ENCODE measurements around the gene SPARCL1.
"Not testable (repeated sequence)": the region's sequence is repeated elsewhere in the genome, so short reads cannot be mapped to it uniquely, and the experiment has no call there.

The SPARCL1 gene, protein sequence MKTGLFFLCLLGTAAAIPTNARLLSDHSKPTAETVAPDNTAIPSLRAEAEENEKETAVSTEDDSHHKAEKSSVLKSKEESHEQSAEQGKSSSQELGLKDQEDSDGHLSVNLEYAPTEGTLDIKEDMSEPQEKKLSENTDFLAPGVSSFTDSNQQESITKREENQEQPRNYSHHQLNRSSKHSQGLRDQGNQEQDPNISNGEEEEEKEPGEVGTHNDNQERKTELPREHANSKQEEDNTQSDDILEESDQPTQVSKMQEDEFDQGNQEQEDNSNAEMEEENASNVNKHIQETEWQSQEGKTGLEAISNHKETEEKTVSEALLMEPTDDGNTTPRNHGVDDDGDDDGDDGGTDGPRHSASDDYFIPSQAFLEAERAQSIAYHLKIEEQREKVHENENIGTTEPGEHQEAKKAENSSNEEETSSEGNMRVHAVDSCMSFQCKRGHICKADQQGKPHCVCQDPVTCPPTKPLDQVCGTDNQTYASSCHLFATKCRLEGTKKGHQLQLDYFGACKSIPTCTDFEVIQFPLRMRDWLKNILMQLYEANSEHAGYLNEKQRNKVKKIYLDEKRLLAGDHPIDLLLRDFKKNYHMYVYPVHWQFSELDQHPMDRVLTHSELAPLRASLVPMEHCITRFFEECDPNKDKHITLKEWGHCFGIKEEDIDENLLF
- 0 reads per million in 2 donors for total RNA-seq

DNA sequence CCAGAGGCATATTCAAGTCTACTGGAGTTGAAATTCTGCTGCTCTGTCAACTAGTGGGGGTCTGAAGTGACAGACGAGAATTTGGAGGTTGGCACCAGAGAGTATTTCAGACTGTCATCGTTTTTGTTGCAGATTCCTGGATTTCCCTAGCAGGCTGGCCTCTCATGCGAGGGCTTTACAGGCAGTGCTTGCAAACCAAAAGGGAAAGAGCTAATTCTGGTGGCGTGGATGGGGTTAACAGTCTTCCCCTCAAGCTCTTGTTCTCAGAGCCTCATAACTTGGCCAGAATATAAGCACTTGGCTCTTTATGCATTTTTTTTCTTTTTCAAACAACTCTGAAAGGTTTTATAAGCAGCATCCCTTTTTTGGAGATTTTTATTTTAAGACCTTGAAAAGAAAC lies at the start of gene SPARCL1:
TSS of gene SPARCL1 (minus strand) at position 190 of the 400 bp plus-strand sequence. CDS start 29,802 bp downstream, outside the sequence.
- DNase-seq: no peak

DNA sequence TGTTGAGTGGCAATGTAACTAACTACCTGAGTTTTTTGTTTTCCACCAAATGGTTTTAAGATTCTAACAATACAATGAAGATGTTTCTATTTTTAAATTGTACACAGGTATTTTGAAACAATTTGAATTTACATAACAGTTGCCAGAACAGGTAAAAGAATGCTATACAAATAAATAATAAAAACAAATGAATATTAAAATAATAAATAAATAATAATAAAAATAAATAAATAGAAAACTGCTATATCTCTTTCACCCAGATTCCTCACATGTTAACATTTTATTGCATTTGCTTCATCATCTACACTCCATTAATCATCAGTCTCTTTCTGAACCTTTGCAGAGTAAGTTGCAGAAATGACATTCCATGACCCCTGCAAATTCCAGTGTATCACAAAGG lies 46.8 kb upstream of the SPARCL1 start:
- no peak for DNase-seq

DNA sequence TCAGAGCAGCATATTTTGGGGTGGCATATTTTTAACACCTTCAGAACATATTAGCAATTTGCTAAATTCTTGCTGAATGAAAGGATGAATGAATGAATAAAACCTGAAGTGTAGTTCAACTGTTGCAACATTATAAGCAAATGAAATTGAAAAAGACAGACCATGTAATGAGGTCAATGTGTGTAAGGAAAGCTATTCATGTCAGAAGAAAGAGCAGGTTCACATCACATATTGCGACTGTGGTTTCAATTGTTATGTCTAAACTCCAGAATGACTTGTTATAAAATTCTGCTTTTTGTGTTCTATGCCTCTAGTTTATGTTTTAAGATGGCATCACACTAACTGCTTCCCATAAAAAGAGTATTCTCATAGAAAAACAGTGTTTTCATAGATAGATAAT lies 46.2 kb upstream of the SPARCL1 start:
- DNase-seq: peak in 1 of 5 experiments; percentile 40

DNA sequence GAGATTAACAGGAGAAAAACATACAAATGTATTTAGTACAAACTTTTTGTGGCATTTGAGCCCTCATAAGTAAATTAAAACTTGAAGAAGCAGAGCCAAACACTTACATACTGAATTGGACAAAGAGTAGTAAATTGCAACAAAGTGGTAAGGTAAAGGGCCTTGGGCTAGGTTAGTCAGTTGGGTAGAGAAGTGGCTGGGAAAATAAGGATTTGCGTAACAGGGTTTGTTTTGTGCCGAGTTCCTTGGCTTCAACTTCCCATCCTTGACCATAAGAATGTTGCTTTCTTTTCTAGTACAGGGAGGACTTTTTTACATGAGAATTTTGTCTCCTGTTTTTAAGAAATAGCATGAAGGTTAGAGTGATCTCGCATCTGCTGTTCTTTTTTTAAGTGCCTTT lies 45.8 kb upstream of the SPARCL1 start:
- no peak for DNase-seq

DNA sequence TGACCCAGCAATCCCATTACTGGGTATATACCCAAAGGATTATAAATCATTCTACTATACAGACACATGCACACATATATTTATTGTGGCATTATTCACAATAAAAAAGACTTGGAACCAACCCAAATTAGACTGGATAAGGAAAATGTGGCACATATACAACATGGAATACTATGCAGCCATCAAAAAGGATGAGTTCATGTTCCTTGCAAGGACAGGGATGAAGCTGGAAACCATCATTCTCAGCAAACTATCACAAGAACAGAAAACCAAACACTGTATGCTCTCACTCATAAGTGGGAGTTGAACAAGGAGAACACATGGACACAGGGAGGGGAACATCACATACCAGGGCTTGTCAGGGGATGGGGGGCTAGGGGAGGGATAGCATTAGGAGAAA lies 45.2 kb upstream of the SPARCL1 start:
- DNase-seq: not testable (repeated sequence)

DNA sequence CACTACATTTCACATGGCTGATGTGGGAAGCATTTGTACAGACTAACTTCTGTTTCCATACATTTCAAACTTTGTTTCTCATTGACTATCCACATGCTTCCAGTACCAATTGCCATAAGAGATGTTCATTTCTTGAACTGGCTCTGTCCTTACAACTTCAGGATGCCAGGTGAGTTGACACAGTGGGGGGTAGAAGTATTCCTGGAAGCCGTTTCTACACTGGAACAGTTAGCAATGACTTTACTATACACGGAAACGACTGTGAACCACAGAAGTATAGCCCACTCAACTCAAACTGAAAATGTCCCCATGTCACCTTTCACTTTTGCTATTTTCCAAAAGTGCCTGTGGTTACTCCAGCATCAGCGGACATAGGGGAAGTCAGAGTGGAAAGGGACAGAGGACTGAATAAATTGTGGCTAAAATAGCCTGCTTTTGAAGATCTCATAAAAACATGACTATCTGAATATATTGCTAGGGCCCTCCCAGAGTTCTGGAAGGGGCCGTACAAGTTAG lies 41.2 kb upstream of the SPARCL1 start:
- DNase-seq: peak in 1 of 5 experiments; percentile 30

DNA sequence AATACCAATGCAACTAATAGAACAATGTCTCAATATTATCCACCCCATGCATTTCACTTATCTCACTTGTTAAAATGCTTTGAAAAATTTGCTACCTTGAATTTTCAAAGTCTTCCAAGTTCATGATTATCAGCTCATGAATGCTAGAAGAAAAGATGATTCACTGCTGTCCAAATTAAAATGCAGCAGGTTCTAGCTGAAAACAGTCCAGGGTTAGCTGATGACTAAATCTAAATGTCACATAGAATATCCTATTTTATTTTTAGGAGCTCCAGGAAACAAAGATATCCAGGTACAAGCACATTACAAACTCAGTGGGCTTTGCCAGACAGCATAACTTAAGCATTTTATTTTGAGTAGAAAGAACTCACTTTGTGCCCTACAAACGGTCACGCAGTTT lies 38.0 kb upstream of the SPARCL1 start:
- DNase-seq: no peak

DNA sequence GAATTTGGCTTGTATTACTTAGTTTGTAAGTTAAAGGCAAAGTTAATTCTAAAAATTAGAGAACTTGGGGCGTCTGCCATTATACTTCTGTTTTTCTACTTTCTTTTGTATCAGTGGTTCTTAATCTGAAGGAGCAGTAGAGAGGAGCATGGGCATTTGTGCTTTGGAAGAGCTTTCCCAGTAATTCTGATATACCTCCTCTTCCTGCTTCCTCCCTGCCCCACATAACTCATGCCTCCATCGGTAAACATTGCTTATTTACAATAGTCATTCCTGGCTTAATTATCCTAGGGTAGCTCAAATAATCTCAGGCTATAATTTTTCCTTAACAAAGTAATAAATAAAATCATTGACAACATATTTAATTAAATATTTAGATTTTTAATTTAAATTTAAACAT lies 37.1 kb upstream of the SPARCL1 start:
- DNase-seq: no peak

DNA sequence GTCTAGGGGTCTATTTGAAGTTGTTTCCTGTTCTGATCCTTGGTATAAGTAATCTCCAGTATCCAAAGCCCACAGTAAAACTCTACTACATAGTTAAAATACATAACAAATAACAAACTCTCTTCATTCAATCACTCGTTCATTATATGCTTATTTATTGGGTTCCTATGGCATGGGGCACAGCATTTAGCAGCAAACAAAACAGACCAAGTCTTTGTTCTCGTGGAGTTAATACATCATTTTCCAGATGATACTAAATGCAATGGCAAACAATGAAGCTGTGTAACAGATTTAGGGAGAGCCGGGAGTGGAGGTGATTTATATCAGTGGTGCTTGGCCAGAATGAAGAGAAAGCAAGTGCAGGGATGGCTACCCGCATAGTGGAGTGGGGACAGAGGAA lies 36.6 kb upstream of the SPARCL1 start:
- no peak for DNase-seq

DNA sequence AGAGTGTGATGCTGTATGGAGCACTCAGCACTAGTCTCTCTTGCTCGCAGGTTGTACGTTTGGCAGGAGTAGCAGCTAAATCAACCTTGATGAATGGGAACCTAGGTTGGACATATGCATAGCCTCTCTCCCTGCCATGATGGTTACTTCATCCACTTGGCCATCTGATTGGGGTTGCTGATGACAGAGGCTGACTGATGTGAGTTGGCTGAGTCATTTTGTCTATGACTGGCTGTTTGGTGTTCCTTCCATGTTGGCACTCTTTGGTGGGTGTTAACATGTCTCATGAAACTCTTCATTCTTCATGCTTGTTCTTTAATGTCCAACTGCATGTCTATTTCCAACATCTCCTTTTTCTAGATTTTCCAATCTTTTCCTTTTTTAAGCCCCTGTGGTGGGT lies 31.6 kb upstream of the SPARCL1 start:
- DNase-seq: peak in 1 of 5 experiments; percentile 44

DNA sequence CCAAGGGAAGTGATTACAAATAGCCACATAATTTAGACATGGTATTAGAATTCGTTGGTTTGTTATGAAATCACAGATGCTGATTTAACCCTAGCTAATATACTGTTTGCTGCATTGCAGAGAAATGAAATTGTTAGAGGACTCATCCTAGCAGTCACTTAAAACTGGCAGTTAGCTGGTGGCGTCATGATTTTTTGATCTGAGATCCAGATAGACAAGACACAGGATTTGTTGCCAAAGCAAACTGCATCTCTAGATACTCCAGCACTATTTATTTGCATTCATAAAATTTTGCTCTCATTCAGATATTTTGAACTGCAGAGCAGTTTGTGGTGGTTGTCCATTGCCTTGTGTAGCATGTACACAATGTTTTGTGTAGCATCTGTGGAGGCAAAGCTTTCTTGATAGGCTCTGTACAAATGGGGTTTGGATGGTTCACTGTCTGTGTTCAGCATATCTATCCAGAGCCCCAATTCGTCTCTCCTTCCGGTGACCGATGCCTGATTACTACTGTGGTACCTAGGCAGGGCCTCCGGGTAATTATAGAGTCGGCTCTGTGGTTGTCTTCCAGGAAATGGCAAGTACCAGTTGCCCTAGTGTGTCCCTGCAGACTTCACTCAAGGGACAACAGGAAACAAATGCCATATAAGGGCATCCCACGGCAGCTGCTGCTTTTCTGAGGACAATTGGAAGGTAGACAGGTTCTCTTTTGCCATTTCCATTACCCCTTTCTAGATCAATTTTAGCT lies 30.1 kb upstream of the SPARCL1 start:
- peak in 3 of 5 experiments; percentile 5 to 97 (median 20) for DNase-seq

DNA sequence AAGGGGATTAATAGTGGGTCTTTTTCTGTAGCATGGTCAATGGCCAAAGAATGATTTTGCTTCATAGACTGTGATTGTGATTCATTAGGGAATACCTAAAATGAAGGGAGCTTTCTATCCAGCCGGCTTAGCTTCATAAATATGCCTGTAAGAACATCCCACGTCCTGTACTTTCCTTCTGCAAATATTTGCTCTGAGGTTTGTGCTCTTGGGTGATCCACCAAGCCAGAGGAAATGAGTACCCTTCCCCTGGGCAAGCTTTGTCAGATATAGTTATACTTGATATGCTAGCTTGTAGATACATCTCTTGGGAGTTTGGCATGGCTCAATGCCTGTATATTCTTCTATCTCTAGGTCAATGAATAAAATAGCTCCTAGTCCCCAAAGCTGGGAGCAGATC lies 28.2 kb upstream of the SPARCL1 start:
- DNase-seq: no peak

DNA sequence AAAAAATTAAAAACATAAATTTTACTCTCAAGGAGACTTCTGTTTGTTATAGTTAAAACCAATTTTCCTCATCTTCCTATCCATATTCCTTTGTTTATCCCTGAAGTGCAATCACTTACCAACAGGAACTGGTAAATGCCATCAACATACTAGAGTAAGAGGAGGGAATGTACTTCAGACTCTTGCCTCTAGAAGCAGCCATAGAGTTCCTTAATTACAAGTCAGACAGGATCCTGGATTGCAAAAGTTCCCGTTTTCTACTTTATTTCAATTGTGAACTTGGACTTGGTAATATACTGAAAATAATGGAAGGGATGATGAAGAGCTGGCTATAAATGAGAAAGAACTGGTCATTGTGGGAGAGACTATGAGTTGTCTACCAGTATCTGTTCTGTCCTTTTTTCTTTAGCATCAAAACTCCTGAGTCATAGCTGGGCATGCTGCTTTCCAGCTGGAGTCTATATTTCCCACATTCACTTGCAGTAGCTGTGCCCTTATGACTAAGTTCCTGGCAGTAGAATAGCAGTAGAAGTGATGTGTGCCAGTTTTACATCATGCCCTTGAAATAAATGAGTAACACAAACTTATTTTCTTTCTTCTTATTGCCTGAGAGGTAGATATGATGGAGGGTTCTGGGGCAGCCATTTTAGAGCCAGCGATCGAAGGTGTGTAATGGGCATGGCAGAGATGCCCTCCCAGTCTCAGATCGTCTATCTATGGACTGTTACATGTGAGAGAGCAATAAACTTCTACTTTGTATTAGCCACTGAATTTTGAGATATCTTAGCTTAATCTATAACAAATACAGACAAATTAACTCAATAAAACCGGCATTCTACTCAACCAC lies 26.8 kb upstream of the SPARCL1 start:
- peak in 1 of 5 experiments; percentile 58 for DNase-seq

DNA sequence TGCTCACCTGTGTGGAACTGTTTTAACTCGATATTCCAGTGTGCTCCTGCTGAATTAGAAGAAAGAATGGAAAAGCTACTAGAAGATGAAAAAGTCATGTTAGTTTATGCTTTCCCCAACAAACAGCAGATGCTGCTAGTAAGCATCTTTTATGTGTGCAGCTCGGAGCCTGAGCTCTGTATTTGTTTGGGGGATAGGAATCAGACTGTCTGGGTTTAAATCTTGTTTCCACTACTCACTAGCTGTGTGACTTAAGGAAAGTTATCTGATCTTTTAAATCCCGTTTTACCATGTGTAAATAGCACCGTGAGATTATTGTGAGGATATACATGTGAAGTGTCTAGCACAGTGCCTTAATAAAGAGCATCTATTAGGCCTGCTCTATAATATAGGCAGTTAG lies 24.0 kb upstream of the SPARCL1 start:
- no peak for DNase-seq

DNA sequence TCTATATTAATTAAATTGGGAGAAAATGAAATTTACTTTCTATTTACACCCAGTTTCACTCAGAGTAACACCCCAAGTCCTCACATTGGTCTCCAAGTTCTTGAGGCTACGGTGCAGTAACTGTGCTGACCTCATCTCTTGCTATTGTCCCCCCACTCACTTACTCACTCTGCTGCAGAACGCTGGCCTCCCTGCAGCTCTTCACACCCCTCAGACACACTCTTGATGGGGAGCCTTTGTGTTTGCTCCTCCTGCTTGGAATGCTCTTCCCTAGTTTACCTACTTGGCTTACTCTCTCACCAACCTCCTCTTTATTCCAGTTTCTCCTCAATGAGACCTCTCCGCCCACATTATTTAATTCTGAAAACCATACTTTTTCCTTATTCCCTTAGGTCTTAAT lies 22.2 kb upstream of the SPARCL1 start:
- no peak for DNase-seq

DNA sequence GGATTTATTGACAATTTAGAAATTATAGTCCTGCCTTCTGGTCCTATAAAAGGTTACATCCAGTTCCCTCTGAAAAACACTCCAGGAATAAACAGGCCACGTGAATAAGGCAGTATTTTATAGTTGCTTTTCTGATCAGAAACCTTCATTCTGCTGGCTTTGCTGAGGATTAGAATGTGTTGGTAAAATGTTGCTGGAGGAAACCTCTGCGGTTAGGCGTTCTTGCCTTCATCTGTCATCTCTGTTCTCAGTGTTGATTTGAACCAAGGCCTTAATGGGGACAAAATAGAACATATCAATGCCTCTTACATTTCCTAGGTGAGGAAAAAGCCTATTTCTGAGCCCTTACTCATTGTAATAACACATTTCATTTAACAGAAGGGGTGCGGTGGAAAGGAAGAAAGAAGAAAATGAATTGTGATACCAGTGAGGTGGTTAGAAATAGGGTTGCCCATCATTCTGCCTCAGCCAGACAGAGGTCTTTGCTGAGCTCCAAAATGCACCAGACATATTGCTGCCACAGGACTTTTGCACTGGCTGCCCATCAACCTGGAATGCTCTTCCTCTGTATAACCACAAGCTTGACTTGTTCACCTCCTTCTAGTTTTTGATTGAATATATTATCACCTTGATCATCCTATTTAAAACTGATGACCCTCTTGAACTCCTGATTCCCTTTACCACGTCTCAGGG lies 18.0 kb upstream of the SPARCL1 start:
- no peak for DNase-seq

DNA sequence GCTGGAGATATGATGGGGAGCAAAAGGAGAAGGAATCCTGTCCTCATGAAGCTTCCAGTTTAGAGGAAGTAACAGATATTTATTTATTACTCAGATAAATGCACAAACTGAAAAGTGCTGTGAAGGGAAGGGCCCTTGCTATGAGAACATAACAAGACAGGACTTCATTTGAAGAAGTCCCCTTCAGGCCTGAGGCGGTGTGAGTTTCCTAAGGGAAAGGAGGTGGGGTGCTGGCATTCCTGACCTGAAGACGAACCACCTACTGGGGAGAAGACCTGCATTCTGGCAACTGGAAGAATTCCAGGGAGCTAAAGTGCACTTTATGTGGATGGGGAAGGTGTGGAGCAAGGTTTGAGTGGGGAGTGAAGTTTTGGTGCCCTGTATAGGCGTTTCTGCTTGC lies 15.9 kb upstream of the SPARCL1 start:
- no peak for DNase-seq

DNA sequence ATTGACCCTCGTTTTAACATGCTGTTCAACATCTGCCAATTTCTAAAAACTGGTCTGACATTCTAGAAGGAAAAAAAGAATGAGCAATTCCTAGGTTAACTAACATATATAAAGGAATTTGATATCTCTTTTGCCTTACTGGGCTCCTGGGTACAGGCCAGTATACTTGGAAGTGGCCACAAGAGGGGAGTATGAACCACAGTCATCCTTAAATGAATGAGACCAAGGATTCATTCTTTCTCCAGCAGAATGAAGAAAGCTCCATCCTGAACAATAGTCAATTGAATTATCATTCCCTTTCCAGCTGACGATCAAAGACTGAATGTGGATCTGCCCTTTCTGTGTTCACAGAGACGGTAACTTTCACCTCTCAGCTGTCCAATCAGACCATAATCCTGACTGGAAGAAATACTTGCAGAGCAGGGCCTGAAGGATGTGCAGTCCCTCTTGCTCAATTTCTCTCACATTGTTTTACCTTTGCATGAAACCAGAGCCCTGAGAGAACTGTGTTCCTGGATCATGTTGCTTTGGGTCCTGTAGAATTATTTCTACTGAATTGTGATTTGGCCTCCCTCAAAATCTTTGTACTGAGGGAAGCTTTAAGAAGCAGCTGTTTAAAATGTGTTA lies 14.8 kb upstream of the SPARCL1 start:
- peak in 1 of 5 experiments; percentile 25 for DNase-seq

DNA sequence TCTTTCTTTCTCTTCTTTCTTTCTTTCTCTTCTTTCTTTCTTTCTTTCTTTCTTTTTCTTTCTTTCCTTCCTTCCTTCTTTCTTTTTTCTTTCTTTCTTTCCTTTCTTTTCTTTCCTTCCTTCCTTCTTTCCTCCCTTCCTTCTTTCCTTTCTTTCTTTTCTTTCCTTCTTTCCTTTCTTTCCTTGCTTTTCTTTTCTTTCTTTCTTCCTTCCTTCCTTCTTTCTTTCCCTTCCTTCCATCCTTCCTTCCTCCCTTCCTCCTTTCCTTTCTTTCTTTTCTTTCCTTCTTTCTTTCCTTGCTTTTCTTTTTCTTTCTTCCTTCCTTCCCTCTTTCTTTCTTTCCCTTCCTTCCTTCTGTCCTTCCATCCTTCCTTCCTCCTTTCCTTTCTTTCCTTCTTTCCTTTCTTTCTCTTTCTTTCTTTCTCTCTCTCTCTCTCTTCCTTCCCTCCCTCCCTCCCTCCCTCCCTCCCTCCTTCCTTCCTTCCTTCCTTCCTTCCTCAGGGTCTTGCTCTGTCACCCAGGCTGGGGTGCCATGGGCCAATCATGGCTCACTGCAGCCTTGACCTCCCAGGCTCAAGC lies 13.6 kb upstream of the SPARCL1 start:
- no peak for DNase-seq

DNA sequence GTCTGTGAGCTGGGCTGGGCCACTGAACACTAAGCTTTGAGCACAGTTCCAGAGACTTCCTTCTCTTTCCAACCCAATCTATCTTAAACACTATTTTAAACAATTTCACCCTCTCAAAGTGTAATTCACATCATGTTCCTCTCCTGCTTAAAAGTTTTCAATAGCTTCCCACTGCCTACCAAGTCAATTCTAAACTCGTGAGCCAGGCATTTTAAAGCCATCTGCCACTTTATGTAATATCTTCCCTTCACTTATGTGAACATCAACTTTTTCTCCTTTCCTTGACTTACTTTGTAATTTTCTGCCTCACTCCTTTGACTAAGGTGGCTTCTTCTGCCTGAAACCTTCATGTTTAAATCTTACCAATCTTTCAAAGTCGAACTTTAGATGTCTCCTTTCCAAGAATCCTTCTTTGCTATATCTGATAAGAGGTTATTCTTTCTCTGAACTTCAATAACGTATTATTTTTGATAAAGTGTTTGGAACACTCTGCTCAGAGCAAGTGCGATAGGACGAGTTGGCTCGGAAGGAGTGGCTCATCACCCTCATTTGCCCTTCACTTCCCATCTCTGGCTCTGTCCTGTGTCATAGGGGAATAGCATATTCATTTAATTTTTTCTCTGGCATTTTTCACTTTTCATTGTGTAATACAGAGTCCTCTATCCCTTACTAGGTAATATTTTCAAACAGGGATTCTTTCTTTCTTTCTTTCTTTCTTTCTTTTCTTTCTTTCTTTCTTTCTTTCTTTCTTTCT lies 13.0 kb upstream of the SPARCL1 start:
- no peak for DNase-seq

Data from T-helper 2 cell (primary cell).